MCF 10A (cell line): ENCODE data around the gene GGA3. TPM values are rescaled to one million over a fixed set of nuclear protein-coding genes. Genes with fewer than 3 reads are reported as not detected.

Experiments
- BruUV-seq: library from RNA; stranded (reverse); fragments of 400-500 nt; replicated peaks from 2 replicates; lab custom pipeline; 2021; lab: Mats Ljungman, UMichigan
- CTCF ChIA-PET: fragments of 300-600 bp; sonication (Branson Sonifier 250); formaldehyde crosslinking; extraction: SDS; loops from one replicate; lab custom pipeline; 2021; ENCODE audit warnings: antibody characterized with exemption, inconsistent platforms; lab: Yijun Ruan, JAX
- POLR2A ChIA-PET: fragments of 300-600, 350-650 bp; sonication (Branson Sonifier 250); formaldehyde crosslinking; extraction: SDS; loops from one replicate; lab custom pipeline; 2020; ENCODE audit warnings: antibody characterized with exemption, inconsistent platforms; lab: Yijun Ruan, JAX
- DNase-seq: peaks from one replicate; pipeline ENCODE4 v3.0.0-alpha.2; 2018; ENCODE audit not compliant: unreplicated experiment
- H3K27ac Mint-ChIP-seq: one replicate; pipeline ENCODE4 v1.8.0; 2022; ENCODE audit warnings: mild to moderate bottlenecking, low read depth, mixed read lengths; ENCODE audit not compliant: unreplicated experiment
- H3K27me3 Mint-ChIP-seq: one replicate; pipeline ENCODE4 v1.8.0; 2022; ENCODE audit warnings: mixed read lengths; ENCODE audit not compliant: insufficient read depth, unreplicated experiment
- H3K36me3 Mint-ChIP-seq: one replicate; pipeline ENCODE4 v1.8.0; 2022; ENCODE audit warnings: mild to moderate bottlenecking, moderate library complexity, mixed read lengths; ENCODE audit not compliant: insufficient read depth, unreplicated experiment
- H3K4me1 Mint-ChIP-seq: one replicate; pipeline ENCODE4 v1.8.0; 2022; ENCODE audit warnings: mixed read lengths; ENCODE audit not compliant: insufficient read depth, unreplicated experiment
- H3K4me3 Mint-ChIP-seq: one replicate; pipeline ENCODE4 v1.8.0; 2022; ENCODE audit warnings: mild to moderate bottlenecking, moderate library complexity, mixed read lengths; ENCODE audit not compliant: unreplicated experiment
- H3K9me3 Mint-ChIP-seq: one replicate; pipeline ENCODE4 v1.8.0; 2022; ENCODE audit warnings: mixed read lengths; ENCODE audit not compliant: unreplicated experiment
- CTCF ChIP-seq: fragments of 200-600 bp; IDR thresholded peaks from one replicate; pipeline ENCODE4 v1.8.0; 2022; ENCODE audit warnings: antibody characterized with exemption, mild to moderate bottlenecking; ENCODE audit not compliant: unreplicated experiment
- intact Hi-C: fragments of 100-400 bp; cut with micrococcal nuclease; formaldehyde crosslinking; loops from 2 replicates; pipeline ENCODE4 v1.14.1; 2022
- total RNA-seq: library from RNA; stranded (reverse); gene quantifications from 2 replicates; pipeline ENCODE4 v1.2.3, GENCODE V29; 2022

Gene GGA3
- total RNA-seq, 1 experiment from 2014 or later: 32.7 TPM

GRCh38 chr17:75194879-75195278 is 66.5 kb downstream of the GGA3 start:
- no TSS peak for BruUV-seq
- H3K27me3 Mint-ChIP-seq: no peaks in the 10 kb centered on the region

DNA sequence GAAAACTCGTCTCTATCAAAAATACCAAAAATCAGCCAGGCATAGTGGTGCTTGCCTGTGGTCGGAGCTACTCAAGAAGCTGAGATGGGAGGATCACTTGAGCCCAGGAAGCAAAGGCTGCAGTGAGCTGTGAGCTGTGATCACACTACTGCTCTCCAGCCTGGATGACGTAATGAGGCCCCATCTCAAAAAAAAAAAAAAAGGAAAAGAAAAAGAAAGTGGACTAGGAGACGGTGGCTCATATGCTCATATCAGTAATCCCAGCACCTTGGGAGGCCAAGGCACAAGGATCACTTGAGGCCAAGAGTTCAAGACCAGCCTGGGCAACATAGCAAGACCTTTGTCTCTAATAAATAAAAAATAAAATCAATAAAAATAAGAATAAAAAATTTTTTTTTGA is 69.8 kb downstream of the GGA3 start:
- CTCF ChIA-PET: interaction anchor here (0.6 to 4.7 kb wide), 4 partner anchors 9 to 20 kb away, joined by 3 to 22 read pairs (median 4); partner anchors contain the start of gene SUMO2
- no peak for TF ChIP-seq CTCF
- Mint-ChIP-seq H3K27ac (no peak overlapping the region), H3K4me1 (peaks cover 6% of the 10 kb centered on the region), H3K4me3 (no peak overlapping the region), H3K9me3 (no peaks in the 10 kb centered on the region), H3K27me3 (no peaks in the 10 kb centered on the region), H3K36me3 (no peaks in the 10 kb centered on the region)
- DNase-seq: no peak
- intact Hi-C loops: no loop called here
- BruUV-seq: no TSS peak
- POLR2A ChIA-PET: interaction anchor here (0.7 to 1.6 kb wide), 5 partner anchors 9 to 23 kb away, joined by 3 to 4 read pairs (median 3); partner anchors contain the start of genes NUP85 and SUMO2

More at GRCh38 chr17:75194879-75195278, 66.5 kb downstream of the GGA3 start:
- DNase-seq: no peak
- no peaks in the 10 kb centered on the region for H3K36me3 Mint-ChIP-seq
- no peak for TF ChIP-seq CTCF
- POLR2A ChIA-PET: no interaction called here
- intact Hi-C loops: no loop called here
- H3K4me1 Mint-ChIP-seq: no peaks in the 10 kb centered on the region
- H3K9me3 Mint-ChIP-seq: no peaks in the 10 kb centered on the region
- CTCF ChIA-PET: interaction anchor here (0.9 kb wide), 1 partner anchor 81 kb away, joined by 4 read pairs; no protein-coding TSS in a partner anchor
- H3K27ac Mint-ChIP-seq: no peak overlapping the region
- no peak overlapping the region for H3K4me3 Mint-ChIP-seq

GRCh38 chr17:75188614-75189013 is 72.8 kb downstream of the GGA3 start:
- no peak overlapping the region for H3K27ac Mint-ChIP-seq
- peaks cover 6% of the 10 kb centered on the region for H3K9me3 Mint-ChIP-seq
- CTCF ChIA-PET: interaction anchor here (0.7 to 4.7 kb wide), 4 partner anchors 12 to 444 kb away, joined by 3 to 22 read pairs (median 6); no protein-coding TSS in a partner anchor
- intact Hi-C loops: no loop called here
- H3K36me3 Mint-ChIP-seq: peaks cover 4% of the 10 kb centered on the region
- H3K4me1 Mint-ChIP-seq: peaks cover 16% of the 10 kb centered on the region
- POLR2A ChIA-PET: interaction anchor here (0.7 to 1.9 kb wide), 4 partner anchors 12 to 72 kb away, joined by 3 to 8 read pairs (median 4); partner anchors contain the start of genes GGA3 and NUP85
- H3K27me3 Mint-ChIP-seq: no peaks in the 10 kb centered on the region
- BruUV-seq: no TSS peak
- no peak for TF ChIP-seq CTCF
- no peak overlapping the region for H3K4me3 Mint-ChIP-seq
- DNase-seq: no peak

Other genes with a start within 250 kb of the GGA3 start
- gene MRPL58, start 248.9 kb downstream of the GGA3 start, total RNA-seq: 56.5 and 71.2 TPM in 2 replicates
- 362 and 455 TPM in 2 replicates for gene ATP5PD, start 214.6 kb downstream of the GGA3 start, total RNA-seq
- 11.9 and 12.8 TPM in 2 replicates for gene KCTD2, start 214.4 kb downstream of the GGA3 start, total RNA-seq
- gene SLC16A5, start 173.7 kb downstream of the GGA3 start, total RNA-seq: 26.0 and 33.1 TPM in 2 replicates
- 9.3 and 13.3 TPM in 2 replicates for gene ARMC7, start 151.6 kb downstream of the GGA3 start, total RNA-seq
- gene NT5C, start 129.9 kb downstream of the GGA3 start, total RNA-seq: 105 and 113 TPM in 2 replicates
- 342 and 360 TPM in 2 replicates for gene JPT1, start 107.1 kb downstream of the GGA3 start, total RNA-seq
- 186 and 194 TPM in 2 replicates for gene SUMO2, start 78.6 kb downstream of the GGA3 start, total RNA-seq
- 42.3 and 49.2 TPM in 2 replicates for gene NUP85, start 55.9 kb downstream of the GGA3 start, total RNA-seq
- gene MRPS7, start 273 bp upstream of the GGA3 start, total RNA-seq: 73.9 and 75.0 TPM in 2 replicates
- 23.3 and 29.6 TPM in 2 replicates for gene MIF4GD, start 9.6 kb upstream of the GGA3 start, total RNA-seq
- gene SLC25A19, start 27.8 kb upstream of the GGA3 start, total RNA-seq: 14.8 and 22.6 TPM in 2 replicates
- gene GRB2, start 144.1 kb upstream of the GGA3 start, total RNA-seq: 67.1 and 74.6 TPM in 2 replicates
- 42.8 and 46.5 TPM in 2 replicates for gene TMEM94, start 195.0 kb upstream of the GGA3 start, total RNA-seq